Endometrium (tissue), 2 donors: Measurements from ENCODE around the gene VPS41.
"Not testable (repeated sequence)": the region's sequence is repeated elsewhere in the genome, so short reads cannot be mapped to it uniquely, and the experiment has no call there.

Experiments
- FAIRE-seq: peaks from 2 replicates; lab custom pipeline; 2012; peaks lifted over from hg19 to GRCh38; lab: Jason Lieb, UNC
- donor health status: control.
- donor health status: control.

VPS41 gene

GRCh38 chr7:38908759-38909335 lies at the start of gene VPS41:
TSS of gene VPS41 (minus strand) at chr7:38909191. CDS start at chr7:38909174, 17 bp downstream.
- FAIRE-seq = peak; percentile 37

GRCh38 chr7:38955892-38956291 lies 46.9 kb upstream of the VPS41 start:
- FAIRE-seq = no peak

- no peak for FAIRE-seq
These were observed 45.0 kb upstream of the VPS41 start for GRCh38 chr7:38953971-38954370.

GRCh38 chr7:38953227-38953626 lies 44.2 kb upstream of the VPS41 start:
- no peak for FAIRE-seq

GRCh38 chr7:38951213-38951612 lies 42.2 kb upstream of the VPS41 start:
- no peak for FAIRE-seq

DNA sequence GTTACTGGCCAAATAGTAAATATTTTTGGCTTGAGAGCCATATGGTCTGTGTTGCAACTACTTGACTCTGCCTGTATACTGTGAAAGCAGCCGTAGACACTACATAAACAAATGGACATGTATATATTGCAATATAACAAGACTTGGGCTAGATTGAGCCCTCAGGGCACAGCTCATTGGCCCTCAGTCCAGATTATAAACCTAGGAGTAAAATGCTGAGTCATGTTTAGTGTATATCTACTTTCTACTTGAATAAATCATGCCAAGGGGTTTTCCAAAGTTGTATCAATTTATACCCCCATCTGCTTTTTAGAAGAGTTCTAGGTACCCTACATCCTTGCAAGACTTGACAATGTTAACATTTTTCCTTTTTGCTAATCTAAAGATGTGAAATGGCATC lies 41.3 kb upstream of the VPS41 start:
- no peak for FAIRE-seq

DNA sequence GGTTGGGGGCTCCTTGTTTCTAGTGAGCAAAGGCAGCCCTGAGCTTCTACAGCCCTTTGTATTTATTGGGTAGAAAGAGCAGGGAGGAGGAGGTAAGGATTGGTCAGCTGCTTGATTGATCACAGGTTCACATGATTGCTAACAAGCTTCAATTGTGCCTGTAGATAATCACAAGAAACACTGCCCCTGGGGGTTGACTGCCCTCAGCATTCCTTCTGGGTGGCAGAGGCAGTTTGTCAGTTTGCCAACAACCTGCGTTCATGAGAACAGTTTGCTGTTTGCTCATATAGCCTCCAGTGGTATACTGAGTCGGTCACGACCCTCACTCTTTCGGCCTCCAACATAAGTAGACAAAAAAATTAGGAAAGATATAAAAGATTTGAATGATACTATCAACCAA lies 38.5 kb upstream of the VPS41 start:
- FAIRE-seq = not testable (repeated sequence)

GRCh38 chr7:38942431-38943051 lies 33.5 kb upstream of the VPS41 start:
- peak; percentile 61 for FAIRE-seq

- FAIRE-seq = no peak
These were observed 31.8 kb upstream of the VPS41 start for GRCh38 chr7:38940774-38941173.

- FAIRE-seq = no peak
These were observed 29.6 kb upstream of the VPS41 start for GRCh38 chr7:38938589-38938988.

GRCh38 chr7:38938001-38938485 lies 29.1 kb upstream of the VPS41 start:
- FAIRE-seq = no peak

DNA sequence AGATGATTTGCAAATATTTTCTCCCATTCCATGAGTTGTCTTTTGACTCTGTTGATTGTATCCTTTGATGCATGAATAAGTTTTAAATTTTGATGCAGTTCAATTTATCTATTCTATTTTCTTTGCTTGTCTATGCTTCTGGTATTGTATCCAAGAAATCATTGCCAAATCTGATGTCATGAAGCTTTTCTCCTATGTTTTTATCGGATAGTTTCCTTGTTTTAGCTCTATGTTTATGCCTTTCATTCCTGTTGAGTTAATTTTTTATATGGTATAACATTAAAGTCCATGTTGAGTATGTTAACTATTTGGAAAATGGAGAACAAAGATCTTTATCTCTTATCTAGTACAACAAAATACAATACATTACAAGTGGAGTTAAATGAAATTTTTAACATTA lies 27.6 kb upstream of the VPS41 start:
- no peak for FAIRE-seq

DNA sequence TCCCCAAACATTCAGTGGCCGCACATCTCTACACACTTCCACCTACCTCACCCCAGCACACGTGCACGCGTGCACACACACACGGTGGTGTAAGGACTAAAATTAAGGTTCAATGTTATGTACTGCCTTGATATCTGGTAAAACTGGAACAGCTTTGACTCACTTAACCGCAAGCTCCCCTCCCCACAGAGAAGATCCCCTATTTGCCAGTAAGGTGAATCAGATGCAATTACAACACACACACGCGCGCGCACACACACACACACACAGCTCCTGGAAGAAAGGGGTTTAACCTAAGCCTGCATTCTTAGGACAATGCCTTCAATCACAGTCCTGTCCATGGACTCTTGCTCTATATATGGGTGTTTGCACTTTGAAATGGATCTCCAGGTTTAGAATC lies 25.5 kb upstream of the VPS41 start:
- no peak for FAIRE-seq

DNA sequence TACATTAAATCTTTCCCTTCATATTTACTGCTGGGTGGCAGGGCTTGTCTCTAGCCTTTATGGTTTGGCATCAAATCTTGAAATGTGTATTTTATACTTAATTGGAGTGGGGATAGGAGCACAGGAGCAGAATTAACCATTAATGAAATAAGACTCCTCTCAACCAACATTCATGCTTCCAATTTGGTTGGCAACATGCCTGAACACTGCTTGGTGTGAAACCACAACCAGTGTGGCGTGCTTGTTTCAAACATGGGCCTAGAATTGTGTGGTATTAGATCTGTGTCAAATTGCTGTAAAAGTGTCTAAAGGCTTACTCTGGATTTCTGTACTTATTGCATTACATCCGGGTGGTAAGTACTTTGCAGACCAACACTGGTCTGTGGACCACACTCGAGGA lies 25.1 kb upstream of the VPS41 start:
- FAIRE-seq = no peak

DNA sequence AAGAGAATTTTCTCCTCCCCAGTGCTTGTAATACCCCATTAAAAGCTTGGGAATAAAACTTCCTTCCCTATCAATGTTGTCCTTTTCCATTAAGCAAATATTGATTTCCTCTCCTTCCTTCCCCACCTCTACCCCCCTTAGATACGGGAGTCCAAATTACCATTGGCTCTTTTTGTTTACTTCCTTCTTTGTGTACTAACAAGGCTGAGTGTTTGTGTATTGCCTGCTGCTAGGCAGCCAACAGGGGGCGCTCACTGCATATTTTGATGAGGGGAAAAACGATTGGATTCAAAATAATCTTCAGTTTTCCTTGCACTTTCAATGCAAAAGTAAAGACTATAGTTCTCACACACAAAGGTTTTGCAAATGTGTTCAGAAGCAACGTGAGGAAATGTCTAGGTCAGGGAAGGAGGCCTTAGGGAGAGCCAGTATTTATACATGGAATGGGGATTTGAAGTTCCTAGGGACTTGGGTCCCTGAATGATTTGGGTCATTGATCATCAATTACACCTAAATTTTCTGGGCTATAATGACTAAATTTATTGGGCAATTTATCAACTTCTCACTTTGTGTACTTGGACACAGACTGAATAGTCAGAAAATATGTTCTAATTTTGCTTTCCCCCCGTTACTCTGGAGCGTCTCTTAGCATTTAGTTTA lies 23.6 kb upstream of the VPS41 start:
- no peak for FAIRE-seq

- FAIRE-seq = peak; percentile 71
These were observed 20.6 kb upstream of the VPS41 start for GRCh38 chr7:38929460-38930171.

DNA sequence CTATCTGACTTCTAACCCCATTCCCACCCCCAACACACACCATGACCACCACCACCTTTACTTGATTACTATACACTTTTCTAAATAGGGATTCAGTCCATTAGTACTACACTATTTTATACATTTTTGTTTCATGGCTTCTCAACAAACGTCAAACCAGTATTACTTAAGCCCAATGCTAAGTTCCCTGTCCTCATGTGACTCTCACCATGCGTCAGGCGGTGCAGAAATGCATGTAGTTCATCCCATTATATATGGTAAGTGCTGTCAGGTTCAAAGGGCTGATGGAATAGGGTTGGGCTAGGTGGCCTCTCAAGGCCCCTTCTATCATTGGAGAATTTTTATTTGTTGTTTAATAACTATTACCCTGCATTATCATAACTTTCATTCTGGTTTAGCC lies 19.5 kb upstream of the VPS41 start:
- FAIRE-seq = no peak

- no peak for FAIRE-seq
These were observed 18.8 kb upstream of the VPS41 start for GRCh38 chr7:38927751-38928150.

- FAIRE-seq = no peak
These were observed 11.7 kb upstream of the VPS41 start for GRCh38 chr7:38920731-38921130.

DNA sequence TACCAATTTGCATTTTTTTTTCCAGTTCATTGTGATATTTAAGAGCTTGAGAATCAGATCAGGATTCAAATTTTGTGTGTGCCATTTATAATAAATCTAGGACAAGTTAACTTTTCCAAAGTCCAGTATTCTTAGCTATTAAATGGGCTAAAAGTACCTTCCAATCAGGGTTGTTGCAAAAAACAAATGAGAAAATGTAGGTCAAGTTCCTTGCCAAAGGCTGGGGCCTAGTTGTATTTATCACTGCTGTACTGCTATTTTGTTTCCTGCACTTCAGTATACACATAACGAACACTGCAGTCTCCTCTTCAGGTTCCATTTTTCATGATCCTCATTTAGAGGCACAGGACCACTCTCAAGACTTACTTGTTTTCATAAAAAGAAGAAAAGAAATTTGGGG lies 7.4 kb upstream of the VPS41 start:
- no peak for FAIRE-seq

DNA sequence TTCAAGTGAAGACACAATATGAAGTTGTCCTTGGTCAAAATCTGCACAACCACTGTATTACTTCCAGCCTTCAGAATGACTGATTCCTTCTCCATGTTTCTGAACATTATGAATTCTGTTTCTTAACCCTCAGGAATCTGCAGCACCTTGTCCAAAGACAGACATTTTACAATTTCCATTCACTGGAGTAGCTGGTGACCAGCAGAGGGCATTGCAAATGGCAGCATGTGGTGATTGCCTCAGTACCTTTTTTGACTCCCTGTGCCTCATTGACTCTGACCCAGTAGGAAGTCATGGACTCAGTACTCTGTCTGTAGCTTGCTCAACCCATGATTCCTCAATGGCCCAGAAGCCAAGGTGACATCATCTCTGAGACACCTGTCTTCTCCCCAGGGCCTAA lies 879 bp upstream of the VPS41 start:
- FAIRE-seq = no peak

- FAIRE-seq = no peak
These were observed 1.2 kb downstream of the VPS41 start for GRCh38 chr7:38907766-38908165.

DNA sequence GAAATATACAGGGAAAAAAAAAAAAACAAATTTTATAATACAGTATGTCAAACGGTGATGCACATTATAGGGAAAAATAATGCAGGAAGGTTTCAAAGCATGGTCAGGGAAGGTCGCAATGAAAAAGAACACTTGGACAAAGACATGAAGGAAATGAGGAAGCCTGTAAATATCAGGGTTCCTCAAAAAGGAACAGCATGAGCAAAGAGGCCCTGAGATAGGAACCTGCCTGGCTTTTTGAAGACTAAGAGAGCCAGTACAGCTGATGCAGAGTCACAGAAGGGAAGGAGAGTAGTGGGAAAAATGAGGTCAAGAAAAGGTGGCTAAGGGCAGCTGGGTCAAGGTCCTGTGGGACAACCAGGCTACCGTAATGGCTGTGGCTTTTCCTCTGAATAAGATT lies 1.9 kb downstream of the VPS41 start:
- FAIRE-seq = no peak
